Astrocyte (in vitro differentiated cells and primary cell): ENCODE data around the gene CDHR2. TPM values are rescaled to one million over a fixed set of nuclear protein-coding genes. Genes with fewer than 3 reads are reported as not detected.
"Not testable (repeated sequence)": the region's sequence is repeated elsewhere in the genome, so short reads cannot be mapped to it uniquely, and the experiment has no call there.

Experiments
- DNase-seq: peaks from one replicate; pipeline ENCODE4 v3.0.0-alpha.2; 2010; ENCODE audit warnings: low read depth
- FAIRE-seq: peaks from 2 replicates; lab custom pipeline; 2011; peaks lifted over from hg19 to GRCh38; lab: Jason Lieb, UNC
- H2AFZ ChIP-seq: 2 replicates; pipeline ENCODE4 v1.6.0; 2012; ENCODE audit warnings: low read depth, low read length, inconsistent platforms
- H3K27ac ChIP-seq: 2 replicates; pipeline ENCODE4 v1.5.1; 2011; ENCODE audit warnings: low read depth, low read length, inconsistent platforms
- H3K27me3 ChIP-seq: 2 replicates; pipeline ENCODE4 v1.6.0; 2011; ENCODE audit warnings: low read length, inconsistent platforms; ENCODE audit not compliant: insufficient read depth
- H3K36me3 ChIP-seq: 2 replicates; pipeline ENCODE4 v1.5.1; 2011; ENCODE audit warnings: low read length, inconsistent platforms; ENCODE audit not compliant: insufficient read depth
- H3K4me1 ChIP-seq: 2 replicates; pipeline ENCODE4 v1.5.1; 2011; ENCODE audit warnings: low read length, inconsistent platforms; ENCODE audit not compliant: insufficient read depth
- H3K4me2 ChIP-seq: 2 replicates; pipeline ENCODE4 v1.6.0; 2012; ENCODE audit warnings: low read length, inconsistent platforms
- H3K4me3 ChIP-seq: 2 replicates; pipeline ENCODE4 v1.5.1; 2011; ENCODE audit warnings: low read depth, mild to moderate bottlenecking, low read length, inconsistent platforms; ENCODE audit not compliant: insufficient read depth
- H3K79me2 ChIP-seq: 2 replicates; pipeline ENCODE4 v1.6.0; 2012; ENCODE audit warnings: mild to moderate bottlenecking, low read length, inconsistent platforms; ENCODE audit not compliant: insufficient read depth
- H3K9ac ChIP-seq: 2 replicates; pipeline ENCODE4 v1.6.0; 2012; ENCODE audit warnings: mild to moderate bottlenecking, low read length, inconsistent platforms
- H3K9me3 ChIP-seq: 2 replicates; pipeline ENCODE4 v1.5.1; 2012; ENCODE audit warnings: low read depth, mild to moderate bottlenecking, low read length, inconsistent platforms; ENCODE audit not compliant: insufficient read depth
- H4K20me1 ChIP-seq: 2 replicates; pipeline ENCODE4 v1.6.0; 2012; ENCODE audit warnings: low read length, inconsistent platforms; ENCODE audit not compliant: insufficient read depth
- H3K27ac Mint-ChIP-seq: one replicate; pipeline ENCODE4 v1.8.0; 2021; ENCODE audit warnings: mild to moderate bottlenecking, mixed read lengths; ENCODE audit not compliant: unreplicated experiment
- H3K27me3 Mint-ChIP-seq: one replicate; pipeline ENCODE4 v1.8.0; 2021; ENCODE audit warnings: low read depth, mixed read lengths; ENCODE audit not compliant: unreplicated experiment
- H3K36me3 Mint-ChIP-seq: one replicate; pipeline ENCODE4 v1.8.0; 2021; ENCODE audit warnings: low read depth, mixed read lengths; ENCODE audit not compliant: unreplicated experiment
- H3K4me1 Mint-ChIP-seq: one replicate; pipeline ENCODE4 v1.8.0; 2021; ENCODE audit warnings: low read depth, mixed read lengths; ENCODE audit not compliant: unreplicated experiment
- H3K4me3 Mint-ChIP-seq: one replicate; pipeline ENCODE4 v1.8.0; 2021; ENCODE audit warnings: mild to moderate bottlenecking, moderate library complexity, mixed read lengths; ENCODE audit not compliant: unreplicated experiment
- H3K9me3 Mint-ChIP-seq: one replicate; pipeline ENCODE4 v1.8.0; 2021; ENCODE audit warnings: mild to moderate bottlenecking, mixed read lengths; ENCODE audit not compliant: unreplicated experiment
- CTCF ChIP-seq: IDR thresholded peaks from 2 replicates; pipeline ENCODE4 v1.5.1; 2011; ENCODE audit warnings: low read depth, mild to moderate bottlenecking, inconsistent platforms, low read length, moderate library complexity; ENCODE audit not compliant: insufficient read depth
- EZH2 ChIP-seq: IDR thresholded peaks from 2 replicates; pipeline ENCODE4 v1.6.1; 2012; ENCODE audit warnings: mild to moderate bottlenecking, low read length, inconsistent platforms; ENCODE audit not compliant: insufficient read depth
- total RNA-seq: library from RNA; stranded (reverse); gene quantifications from 2 replicates; pipeline ENCODE4 v1.2.1, GENCODE V29; 2021

The CDHR2 gene
- total RNA-seq, 1 donor from 2014 or later = 0.43 TPM

GRCh38 chr5:176547802-176548201 is 1.3 kb upstream of the CDHR2 start:
- TF ChIP-seq EZH2 = no peak
- no peak for TF ChIP-seq CTCF
- Histone ChIP-seq H3K27me3 (no peaks in the 10 kb centered on the region), H3K27ac (no peak overlapping the region), H3K4me1 (peaks cover 7% of the 10 kb centered on the region), H3K4me2 (no peak overlapping the region), H4K20me1 (no peaks in the 10 kb centered on the region), H3K9ac (no peak overlapping the region), H3K4me3 (no peak overlapping the region), H3K9me3 (no peaks in the 10 kb centered on the region), H3K79me2 (no peaks in the 10 kb centered on the region), H2AFZ (no peak overlapping the region), H3K36me3 (no peaks in the 10 kb centered on the region)
- Mint-ChIP-seq H3K27me3 (peaks cover 16% of the 10 kb centered on the region), H3K36me3 (no peaks in the 10 kb centered on the region), H3K9me3 (no peaks in the 10 kb centered on the region), H3K27ac (no peak overlapping the region), H3K4me3 (no peak overlapping the region), H3K4me1 (no peaks in the 10 kb centered on the region)
- no peak for FAIRE-seq
- DNase-seq = no peak

- H3K27ac ChIP-seq = no peak overlapping the region
- no peaks in the 10 kb centered on the region for H3K36me3 ChIP-seq
- no peaks in the 10 kb centered on the region for H3K79me2 ChIP-seq
- TF ChIP-seq EZH2 (no peak), CTCF (no peak)
- no peak overlapping the region for H2AFZ ChIP-seq
- no peak overlapping the region for H3K9ac ChIP-seq
- H3K4me2 ChIP-seq = no peak overlapping the region
- H3K9me3 Mint-ChIP-seq = no peaks in the 10 kb centered on the region
- H3K4me1 ChIP-seq = no peaks in the 10 kb centered on the region
- H3K27me3 Mint-ChIP-seq = peaks cover 26% of the 10 kb centered on the region
- no peak overlapping the region for H3K27ac Mint-ChIP-seq
- no peaks in the 10 kb centered on the region for H4K20me1 ChIP-seq
- no peak overlapping the region for H3K4me3 Mint-ChIP-seq
- H3K9me3 ChIP-seq = no peaks in the 10 kb centered on the region
- no peak overlapping the region for H3K4me3 ChIP-seq
- H3K27me3 ChIP-seq = peaks cover 3% of the 10 kb centered on the region
- no peaks in the 10 kb centered on the region for H3K4me1 Mint-ChIP-seq
- no peak for FAIRE-seq
- no peaks in the 10 kb centered on the region for H3K36me3 Mint-ChIP-seq
- no peak for DNase-seq
Observed at GRCh38 chr5:176549871-176550270, 729 bp downstream of the CDHR2 start.

GRCh38 chr5:176550275-176550831 is 1.2 kb downstream of the CDHR2 start:
- no peaks in the 10 kb centered on the region for H3K36me3 Mint-ChIP-seq

GRCh38 chr5:176550937-176551336 is 1.8 kb downstream of the CDHR2 start:
- H3K27me3 Mint-ChIP-seq = peaks cover 31% of the 10 kb centered on the region
- H3K27ac Mint-ChIP-seq, H3K27ac ChIP-seq, DNase-seq, H3K36me3 Mint-ChIP-seq, H3K9me3 ChIP-seq, H3K9ac ChIP-seq, H3K27me3 ChIP-seq, H3K4me3 Mint-ChIP-seq, H3K4me1 Mint-ChIP-seq, H3K4me2 ChIP-seq, FAIRE-seq, H2AFZ ChIP-seq, H4K20me1 ChIP-seq, H3K9me3 Mint-ChIP-seq, H3K4me3 ChIP-seq, H3K4me1 ChIP-seq, H3K79me2 ChIP-seq, H3K36me3 ChIP-seq: not testable (repeated sequence)

More at GRCh38 chr5:176550275-176550831, 1.2 kb downstream of the CDHR2 start:
- Mint-ChIP-seq H3K4me3 (no peak overlapping the region), H3K27me3 (peaks cover 29% of the 10 kb centered on the region), H3K4me1 (no peaks in the 10 kb centered on the region), H3K27ac (no peak overlapping the region), H3K9me3 (no peaks in the 10 kb centered on the region)
- Histone ChIP-seq H3K4me1 (no peaks in the 10 kb centered on the region), H3K9ac (no peak overlapping the region), H2AFZ (no peak overlapping the region), H3K4me2 (no peak overlapping the region), H3K9me3 (no peaks in the 10 kb centered on the region), H3K4me3 (no peak overlapping the region), H3K36me3 (no peaks in the 10 kb centered on the region), H3K79me2 (no peaks in the 10 kb centered on the region), H3K27ac (no peak overlapping the region), H4K20me1 (no peaks in the 10 kb centered on the region), H3K27me3 (peaks cover 3% of the 10 kb centered on the region)
- DNase-seq (no peak), FAIRE-seq (no peak)
- TF ChIP-seq EZH2 (no peak), CTCF (no peak)
